Activated naive CD4-positive, alpha-beta T cell treated with anti-CD3 and anti-CD28 coated beads for 36 hours (primary cell): Measurements from ENCODE around the gene AP3B1. TPM values are rescaled to one million over a fixed set of nuclear protein-coding genes. Genes with fewer than 3 reads are reported as not detected.

ENCODE experiments used
- total RNA-seq, 2 experiments: library from RNA; stranded (reverse); gene quantifications; one replicate each; pipeline ENCODE4 v1.2.3, GENCODE V29; 2021

Gene AP3B1
- total RNA-seq, 2 experiments from 2014 or later, result 29.9 to 33.0 TPM

Other genes starting within 250 kb of the AP3B1 start
- 10 to 100 TPM in 1 of 2 experiments, 1 to 10 TPM in 1; 9.7 to 10.3 TPM for gene SCAMP1, start 65.9 kb upstream of the AP3B1 start, total RNA-seq